Endothelial cell of umbilical vein (primary cell): ENCODE measurements around the gene MTA2. TPM values are rescaled to one million over a fixed set of nuclear protein-coding genes. Genes with fewer than 3 reads are reported as not detected.

ENCODE experiments used
- BruUV-seq: library from RNA; stranded (reverse); fragments of 400-500 nt; replicated peaks from 2 replicates; lab custom pipeline; 2021; lab: Mats Ljungman, UMichigan
- CTCF ChIA-PET: fragments of 300-600, 350-600 bp; sonication (Branson Sonifier 250); formaldehyde crosslinking; loops from one replicate; lab custom pipeline; 2021; ENCODE audit warnings: antibody characterized with exemption, inconsistent platforms; lab: Charles Lee
- POLR2A ChIA-PET: fragments of 300-600, 350-600 bp; sonication (Branson Sonifier 250); formaldehyde crosslinking; loops from one replicate; lab custom pipeline; 2021; ENCODE audit warnings: antibody characterized with exemption, inconsistent platforms; lab: Charles Lee
- DNase-seq: peaks from one replicate; pipeline ENCODE4 v3.0.0-alpha.2; 2011; ENCODE audit warnings: low read depth, low spot score
- FAIRE-seq: peaks from 2 replicates; lab custom pipeline; 2011; peaks lifted over from hg19 to GRCh38; lab: Jason Lieb, UNC
- H2AFZ ChIP-seq: 2 replicates; pipeline ENCODE4 v1.6.0; 2012; ENCODE audit warnings: low read depth, low read length, control low read depth, inconsistent platforms
- H3K27ac ChIP-seq: 2 replicates; pipeline ENCODE4 v1.5.1; 2011; ENCODE audit warnings: low read depth, mild to moderate bottlenecking, control low read depth, low read length, moderate library complexity; ENCODE audit not compliant: insufficient read depth
- H3K27me3 ChIP-seq, 2 experiments: 2 replicates each; pipeline versions ENCODE4 v1.6.0 to v1.6.1; 2011; ENCODE audit warnings: low read length in 2 of 2, mixed read lengths in 1 of 2; ENCODE audit not compliant: control insufficient read depth in 2 of 2, insufficient read depth in 2 of 2
- H3K36me3 ChIP-seq, 2 experiments: 2 replicates in 1 of 2; 3 replicates in 1 of 2; pipeline ENCODE4 v1.5.1; 2011; ENCODE audit warnings: low read length in 2 of 2, mild to moderate bottlenecking in 1 of 2, moderate library complexity in 1 of 2; ENCODE audit not compliant: control insufficient read depth in 2 of 2, insufficient read depth in 2 of 2; ENCODE audit errors: extremely low read depth in 1 of 2
- H3K4me1 ChIP-seq: 3 replicates; pipeline ENCODE4 v1.5.1; 2011; ENCODE audit warnings: mild to moderate bottlenecking, low read length; ENCODE audit not compliant: control insufficient read depth, insufficient read depth; ENCODE audit errors: extremely low read depth
- H3K4me2 ChIP-seq: 2 replicates; pipeline ENCODE4 v1.6.1; 2011; ENCODE audit warnings: low read length, control low read depth, mixed read lengths; ENCODE audit not compliant: insufficient read depth
- H3K4me3 ChIP-seq, 3 experiments: fragments of 200-600 bp in 1 of 3; sonication (generic), shearing (Covaris generic) in 1 of 3; replicated peaks in 1 of 3; 2 replicates each; pipeline ENCODE4 v1.5.1; 2011 to 2016; ENCODE audit warnings: control low read depth in 3 of 3, low read length in 3 of 3, mild to moderate bottlenecking in 2 of 3, inconsistent platforms in 1 of 3, low read depth in 1 of 3, moderate library complexity in 1 of 3; ENCODE audit not compliant: insufficient read depth in 1 of 3
- H3K79me2 ChIP-seq: 2 replicates; pipeline ENCODE4 v1.6.0; 2012; ENCODE audit warnings: low read length, inconsistent platforms; ENCODE audit not compliant: control insufficient read depth, insufficient read depth
- H3K9ac ChIP-seq: replicated peaks from 2 replicates; pipeline ENCODE3; 2011; ENCODE audit warnings: low read length, control low read depth; ENCODE audit not compliant: insufficient read depth; ENCODE audit errors: extremely low read depth
- H3K9me1 ChIP-seq: replicated peaks from 3 replicates; pipeline ENCODE4 v1.6.0; 2011; ENCODE audit warnings: mild to moderate bottlenecking, low read length; ENCODE audit not compliant: control insufficient read depth, insufficient read depth; ENCODE audit errors: extremely low read depth
- H3K9me3 ChIP-seq: replicated peaks from 2 replicates; pipeline ENCODE4 v1.5.1; 2012; ENCODE audit warnings: low read length, inconsistent platforms; ENCODE audit not compliant: control insufficient read depth, insufficient read depth
- H4K20me1 ChIP-seq: replicated peaks from 2 replicates; pipeline ENCODE3; 2011; ENCODE audit warnings: mild to moderate bottlenecking, low read length; ENCODE audit not compliant: control insufficient read depth, insufficient read depth; ENCODE audit errors: extremely low read depth
- EZH2 ChIP-seq: IDR thresholded peaks from 2 replicates; pipeline ENCODE4 v1.6.1; 2012; ENCODE audit warnings: borderline replicate concordance, low read depth, mild to moderate bottlenecking, moderate library complexity, low read length, inconsistent platforms; ENCODE audit not compliant: severe bottlenecking
- FOS ChIP-seq: IDR thresholded peaks from 2 replicates; pipeline ENCODE4 v1.6.1; 2011; ENCODE audit warnings: mild to moderate bottlenecking, low read length, moderate library complexity, borderline replicate concordance; ENCODE audit not compliant: insufficient read depth
- GATA2 ChIP-seq: IDR thresholded peaks from 2 replicates; pipeline ENCODE4 v1.7.0; 2011; ENCODE audit warnings: low read depth, mild to moderate bottlenecking, moderate library complexity, mixed read lengths, low read length; ENCODE audit not compliant: insufficient read length, insufficient read depth
- JUN ChIP-seq: IDR thresholded peaks from 2 replicates; pipeline ENCODE4 v1.6.1; 2011; ENCODE audit warnings: borderline replicate concordance, low read depth; ENCODE audit not compliant: insufficient read length, insufficient read depth
- MAX ChIP-seq: IDR thresholded peaks from 2 replicates; pipeline ENCODE4 v1.6.1; 2011; ENCODE audit not compliant: insufficient read depth, insufficient read length
- MYC ChIP-seq: IDR thresholded peaks from one replicate; pipeline ENCODE4 v1.6.1; 2011; ENCODE audit warnings: mild to moderate bottlenecking, low read depth, low read length
- POLR2A ChIP-seq: IDR thresholded peaks from 2 replicates; pipeline ENCODE4 v1.6.1; 2012; ENCODE audit warnings: low read depth, mild to moderate bottlenecking, control low read depth, low read length
- POLR2AphosphoS5 ChIP-seq: IDR thresholded peaks from 2 replicates; pipeline ENCODE4 v1.6.1; 2012; ENCODE audit warnings: low read depth, mild to moderate bottlenecking, control low read depth, low read length, moderate library complexity; ENCODE audit not compliant: insufficient read depth
- dilution Hi-C: fragments of 300-500 bp; cut with MboI; formaldehyde crosslinking; loops from one replicate; pipeline ENCODE4 v1.15.0; 2019; ENCODE audit warnings: low sequenced_read_pairs; ENCODE audit not compliant: extremely low pct_ligation_motif_present
- intact Hi-C: fragments of 100-400 bp; cut with micrococcal nuclease; formaldehyde crosslinking; loops from one replicate; pipeline ENCODE4 v1.10.0; 2022
- polyA plus RNA-seq, 4 experiments: library from polyadenylated mRNA; depleted of rRNA in 3 of 4; stranded (reverse) in 3 of 4; unstranded in 1 of 4; fragments of >200 nt; gene quantifications; 2 replicates each; pipeline versions ENCODE4 v1.2.1 to v1.2.3, GENCODE V29; 2011 to 2012; ENCODE audit warnings: missing spikeins in 1 of 4
- total RNA-seq: library from RNA; stranded (reverse); gene quantifications from 2 replicates; pipeline ENCODE4 v1.2.3, GENCODE V29; 2021
- TF ChIP-seq, protein P1 (sequence below), 2 donors: IDR thresholded peaks; 1 replicate in 1 of 2; 2 replicates in 1 of 2; pipeline ENCODE4 v1.5.1; 2011; ENCODE audit warnings: low read length in 2 of 2, mild to moderate bottlenecking in 2 of 2, moderate library complexity in 2 of 2, control low read depth in 1 of 2, inconsistent platforms in 1 of 2, low read depth in 1 of 2; ENCODE audit not compliant: insufficient read depth in 1 of 2; ENCODE audit errors: extremely low read depth in 1 of 2

MTA2 gene
- total and polyA plus RNA-seq, 2 donors (not counting 3 experiments of a cell fraction or from before 2014, with no cell fraction given), result 40.4 to 166 TPM

GRCh38 chr11:62645671-62645945 is 43.9 kb upstream of the MTA2 start:
- CTCF ChIA-PET, result interaction anchor here (1.0 to 1.5 kb wide), 3 partner anchors 34 to 49 kb away, joined by 3 to 4 read pairs (median 4); no protein-coding TSS in a partner anchor
- peak; percentile 73 for FAIRE-seq

DNA sequence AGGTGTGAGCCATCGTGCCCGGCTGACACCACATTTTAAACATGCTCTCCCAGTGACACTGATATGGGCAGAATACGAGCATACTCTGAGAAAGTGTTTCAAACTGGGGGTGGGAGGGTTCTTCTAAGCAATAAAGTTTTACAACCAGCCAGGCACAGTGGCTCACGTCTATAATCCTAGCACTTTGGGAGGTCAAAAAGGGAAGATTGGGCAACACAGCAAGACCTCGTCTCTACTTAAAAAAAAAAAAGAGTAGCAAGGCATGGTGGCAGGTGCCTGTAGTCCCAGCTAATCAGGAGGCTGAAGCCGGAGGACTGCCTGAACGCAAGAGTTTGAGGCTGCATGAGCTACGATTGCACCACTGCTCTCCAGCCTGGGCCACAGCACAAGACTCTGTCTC is 42.6 kb upstream of the MTA2 start:
- no peak overlapping the region for H3K4me3 ChIP-seq
- intact Hi-C loops (no loop called here), dilution Hi-C loops (no loop called here)
- peaks cover 11% of the 10 kb centered on the region for H3K4me1 ChIP-seq
- H3K27me3 ChIP-seq, result no peaks in the 10 kb centered on the region
- POLR2A ChIA-PET, result interaction anchor here (0.7 to 2.7 kb wide), 3 partner anchors 9 to 1617 kb away, joined by 3 to 41 read pairs (median 3); partner anchors contain the start of genes C11orf98, CSKMT and INTS5
- peaks cover 13 to 23% of the 10 kb centered on the region in 2 experiments for H3K36me3 ChIP-seq
- H3K4me2 ChIP-seq, result no peak overlapping the region
- H3K9me3 ChIP-seq, result no peaks in the 10 kb centered on the region
- H3K9me1 ChIP-seq, result no peaks in the 10 kb centered on the region
- CTCF ChIA-PET, result no interaction called here
- H4K20me1 ChIP-seq, result no peaks in the 10 kb centered on the region
- DNase-seq (no peak), FAIRE-seq (no peak)
- peaks cover 39% of the 10 kb centered on the region for H3K79me2 ChIP-seq
- no peak overlapping the region for H3K9ac ChIP-seq
- no peak overlapping the region for H3K27ac ChIP-seq
- H2AFZ ChIP-seq, result no peak overlapping the region
- no TSS peak for BruUV-seq
- TF ChIP-seq POLR2AphosphoS5 (no peak), EZH2 (no peak), POLR2A (no peak), MYC (no peak), MAX (no peak), FOS (no peak), JUN (no peak), GATA2 (no peak)
- TF ChIP-seq, protein P1, sequence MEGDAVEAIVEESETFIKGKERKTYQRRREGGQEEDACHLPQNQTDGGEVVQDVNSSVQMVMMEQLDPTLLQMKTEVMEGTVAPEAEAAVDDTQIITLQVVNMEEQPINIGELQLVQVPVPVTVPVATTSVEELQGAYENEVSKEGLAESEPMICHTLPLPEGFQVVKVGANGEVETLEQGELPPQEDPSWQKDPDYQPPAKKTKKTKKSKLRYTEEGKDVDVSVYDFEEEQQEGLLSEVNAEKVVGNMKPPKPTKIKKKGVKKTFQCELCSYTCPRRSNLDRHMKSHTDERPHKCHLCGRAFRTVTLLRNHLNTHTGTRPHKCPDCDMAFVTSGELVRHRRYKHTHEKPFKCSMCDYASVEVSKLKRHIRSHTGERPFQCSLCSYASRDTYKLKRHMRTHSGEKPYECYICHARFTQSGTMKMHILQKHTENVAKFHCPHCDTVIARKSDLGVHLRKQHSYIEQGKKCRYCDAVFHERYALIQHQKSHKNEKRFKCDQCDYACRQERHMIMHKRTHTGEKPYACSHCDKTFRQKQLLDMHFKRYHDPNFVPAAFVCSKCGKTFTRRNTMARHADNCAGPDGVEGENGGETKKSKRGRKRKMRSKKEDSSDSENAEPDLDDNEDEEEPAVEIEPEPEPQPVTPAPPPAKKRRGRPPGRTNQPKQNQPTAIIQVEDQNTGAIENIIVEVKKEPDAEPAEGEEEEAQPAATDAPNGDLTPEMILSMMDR (IDR thresholded peaks at IDR 0.05; ENCODE audit: extremely low read depth in 1 of 2, insufficient read depth in 1 of 2, low read depth in 1 of 2, low read length in 2 of 2), result no peak

More at GRCh38 chr11:62645671-62645945, 43.9 kb upstream of the MTA2 start:
- DNase-seq, result no peak
- TF ChIP-seq, protein P1 (IDR thresholded peaks at IDR 0.05; ENCODE audit: extremely low read depth in 1 of 2, insufficient read depth in 1 of 2, low read depth in 1 of 2, low read length in 2 of 2), result no peak
- TF ChIP-seq MAX, result no peak
- no peak for TF ChIP-seq EZH2
- Histone ChIP-seq H3K4me3 (peak overlapping the region; percentile 62 to 87 (median 65)), H3K79me2 (peaks cover 40% of the 10 kb centered on the region), H3K27ac (peak overlapping the region; percentile 80), H3K4me2 (peak overlapping the region; percentile 53), H4K20me1 (no peaks in the 10 kb centered on the region), H3K4me1 (peaks cover 11% of the 10 kb centered on the region), H2AFZ (no peak overlapping the region), H3K9ac (peak overlapping the region; percentile 92), H3K36me3 (peaks cover 15 to 25% of the 10 kb centered on the region in 2 experiments), H3K9me3 (no peaks in the 10 kb centered on the region), H3K27me3 (no peaks in the 10 kb centered on the region), H3K9me1 (no peaks in the 10 kb centered on the region)
- POLR2A ChIA-PET, result interaction anchor here (0.7 to 2.7 kb wide), 6 partner anchors 19 to 1764 kb away, joined by 3 to 41 read pairs (median 4); partner anchors contain the start of genes B3GAT3, C11orf98, CSKMT and EEF1G
- no TSS peak for BruUV-seq
- dilution Hi-C loops (no loop called here), intact Hi-C loops (no loop called here)
